Esophagus squamous epithelium (tissue), 5 donors: ENCODE data around the gene IQCE. TPM values are rescaled to one million over a fixed set of nuclear protein-coding genes. Genes with fewer than 3 reads are reported as not detected.
"Not testable (repeated sequence)": the region's sequence is repeated elsewhere in the genome, so short reads cannot be mapped to it uniquely, and the experiment has no call there.

Experiments used
- DNase-seq: peaks from one replicate; lab custom pipeline; 2025; lab: John Stamatoyannopoulos, UW
- H3K27ac ChIP-seq, 4 donors: fragments of 200-600 bp; sonication (generic); one replicate each; pipeline ENCODE4 v1.5.1; 2016 to 2019; ENCODE audit warnings: mild to moderate bottlenecking in 1 of 4
- H3K27me3 ChIP-seq, 4 donors: fragments of 200-600 bp; sonication (generic); 1 replicate in 3 of 4; 2 replicates in 1 of 4; pipeline versions ENCODE4 v1.5.1 to v1.6.0; 2017 to 2021; ENCODE audit warnings: antibody characterized with exemption in 1 of 4
- H3K36me3 ChIP-seq, 3 donors: fragments of 200-600 bp; sonication (generic); one replicate each; pipeline ENCODE4 v1.5.1; 2016 to 2019
- H3K4me1 ChIP-seq, 3 donors: fragments of 200-600 bp; sonication (generic); one replicate each; pipeline ENCODE4 v1.5.1; 2017 to 2019
- H3K4me3 ChIP-seq, 4 donors: fragments of 200-600 bp; sonication (generic); 1 replicate in 3 of 4; 2 replicates in 1 of 4; pipeline ENCODE4 v1.5.1; 2016 to 2019; ENCODE audit warnings: mild to moderate bottlenecking in 2 of 4, moderate library complexity in 1 of 4
- H3K9me3 ChIP-seq, 3 donors: fragments of 200-600 bp; sonication (generic); one replicate each; pipeline ENCODE4 v1.5.1; 2016 to 2019
- POLR2A ChIP-seq, 4 donors: fragments of 450-650 bp; IDR thresholded peaks; one replicate each; pipeline ENCODE4 v1.6.1; 2017; ENCODE audit warnings: antibody characterized with exemption in 4 of 4, mild to moderate bottlenecking in 4 of 4, moderate library complexity in 3 of 4
- WGBS, 2 donors: methylation state at CpG; one replicate each; pipeline ENCODE4 v1.1.5; 2018; 5-methylcytosine and 5-hydroxymethylcytosine counted together
- intact Hi-C: fragments of 100-400 bp; cut with DNase I; formaldehyde crosslinking; loops from one replicate; pipeline ENCODE4 v1.15.0; 2022
- total RNA-seq, 4 donors: library from RNA; depleted of rRNA; stranded (reverse); fragments of >200 nt; gene quantifications; one replicate each; pipeline ENCODE4 v1.1.0, GENCODE V29; 2016
- TF ChIP-seq, protein P1 (sequence below), 6 experiments: fragments of 450-650 bp in 4 of 6; fragments of 200-600 bp in 2 of 6; sonication (generic) in 2 of 6; IDR thresholded peaks; one replicate each; pipeline ENCODE4 v1.5.1; 2016 to 2019; ENCODE audit warnings: antibody characterized with exemption in 6 of 6, mild to moderate bottlenecking in 4 of 6, moderate library complexity in 4 of 6
- donor health status: DM: yes; HTN: yes; CAD: no.

The IQCE gene
- total RNA-seq, 4 donors from 2014 or later = 4.5 to 10.6 (median 6.3) TPM

DNA sequence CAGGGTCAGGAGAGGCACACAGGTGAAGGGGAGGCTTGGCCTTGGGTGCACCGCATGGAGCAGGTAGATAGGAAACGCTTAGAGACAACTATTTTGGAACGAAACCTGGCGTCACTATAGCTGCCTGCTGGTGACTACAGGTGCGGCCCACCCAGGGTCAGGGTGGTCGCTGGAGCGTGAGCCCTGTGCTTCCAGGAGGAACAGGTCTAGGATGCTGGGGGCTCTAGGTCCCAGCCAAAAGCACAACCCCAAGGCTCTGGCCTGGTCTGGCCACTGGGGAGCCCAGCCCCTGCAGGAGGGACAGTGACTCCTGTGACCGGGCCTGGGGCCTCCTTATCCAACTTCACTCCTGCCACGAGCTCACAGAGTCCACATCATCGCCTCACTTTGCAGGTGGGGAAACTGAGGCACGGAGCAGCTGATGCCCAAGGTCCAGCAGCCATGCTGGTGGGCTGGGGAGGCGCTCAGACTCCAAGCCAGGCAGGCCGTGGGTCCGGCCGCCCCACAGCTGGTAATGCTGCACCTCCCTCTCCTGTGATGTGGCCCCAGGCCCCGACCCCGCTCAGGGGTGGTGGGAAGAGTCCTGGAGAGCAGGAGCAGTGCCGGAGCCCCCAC, 30.2 kb upstream of the IQCE start:
- peaks cover 75 to 84% (median 76%) of the 10 kb centered on the region in 3 donors for H3K4me1 ChIP-seq
- peak overlapping the region in 1 of 4 donors; percentile 37 for H3K4me3 ChIP-seq
- no peaks in the 10 kb centered on the region for H3K9me3 ChIP-seq
- no peak for DNase-seq
- peaks cover 0 to 86% (median 3%) of the 10 kb centered on the region in 4 donors for H3K27me3 ChIP-seq
- TF ChIP-seq POLR2A (IDR thresholded peaks at IDR 0.05) = no peak
- TF ChIP-seq, protein P1, sequence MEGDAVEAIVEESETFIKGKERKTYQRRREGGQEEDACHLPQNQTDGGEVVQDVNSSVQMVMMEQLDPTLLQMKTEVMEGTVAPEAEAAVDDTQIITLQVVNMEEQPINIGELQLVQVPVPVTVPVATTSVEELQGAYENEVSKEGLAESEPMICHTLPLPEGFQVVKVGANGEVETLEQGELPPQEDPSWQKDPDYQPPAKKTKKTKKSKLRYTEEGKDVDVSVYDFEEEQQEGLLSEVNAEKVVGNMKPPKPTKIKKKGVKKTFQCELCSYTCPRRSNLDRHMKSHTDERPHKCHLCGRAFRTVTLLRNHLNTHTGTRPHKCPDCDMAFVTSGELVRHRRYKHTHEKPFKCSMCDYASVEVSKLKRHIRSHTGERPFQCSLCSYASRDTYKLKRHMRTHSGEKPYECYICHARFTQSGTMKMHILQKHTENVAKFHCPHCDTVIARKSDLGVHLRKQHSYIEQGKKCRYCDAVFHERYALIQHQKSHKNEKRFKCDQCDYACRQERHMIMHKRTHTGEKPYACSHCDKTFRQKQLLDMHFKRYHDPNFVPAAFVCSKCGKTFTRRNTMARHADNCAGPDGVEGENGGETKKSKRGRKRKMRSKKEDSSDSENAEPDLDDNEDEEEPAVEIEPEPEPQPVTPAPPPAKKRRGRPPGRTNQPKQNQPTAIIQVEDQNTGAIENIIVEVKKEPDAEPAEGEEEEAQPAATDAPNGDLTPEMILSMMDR (IDR thresholded peaks at IDR 0.05) = no peak
- 78 to 79% methylated on average over 4 to 9 of the region's 18 CpGs for WGBS, 2 donors
- H3K36me3 ChIP-seq = peaks cover 0 to 29% (median 6%) of the 10 kb centered on the region in 3 donors
- intact Hi-C loops = no loop called here
- peak overlapping the region; percentile 68 to 90 (median 80) for H3K27ac ChIP-seq

DNA sequence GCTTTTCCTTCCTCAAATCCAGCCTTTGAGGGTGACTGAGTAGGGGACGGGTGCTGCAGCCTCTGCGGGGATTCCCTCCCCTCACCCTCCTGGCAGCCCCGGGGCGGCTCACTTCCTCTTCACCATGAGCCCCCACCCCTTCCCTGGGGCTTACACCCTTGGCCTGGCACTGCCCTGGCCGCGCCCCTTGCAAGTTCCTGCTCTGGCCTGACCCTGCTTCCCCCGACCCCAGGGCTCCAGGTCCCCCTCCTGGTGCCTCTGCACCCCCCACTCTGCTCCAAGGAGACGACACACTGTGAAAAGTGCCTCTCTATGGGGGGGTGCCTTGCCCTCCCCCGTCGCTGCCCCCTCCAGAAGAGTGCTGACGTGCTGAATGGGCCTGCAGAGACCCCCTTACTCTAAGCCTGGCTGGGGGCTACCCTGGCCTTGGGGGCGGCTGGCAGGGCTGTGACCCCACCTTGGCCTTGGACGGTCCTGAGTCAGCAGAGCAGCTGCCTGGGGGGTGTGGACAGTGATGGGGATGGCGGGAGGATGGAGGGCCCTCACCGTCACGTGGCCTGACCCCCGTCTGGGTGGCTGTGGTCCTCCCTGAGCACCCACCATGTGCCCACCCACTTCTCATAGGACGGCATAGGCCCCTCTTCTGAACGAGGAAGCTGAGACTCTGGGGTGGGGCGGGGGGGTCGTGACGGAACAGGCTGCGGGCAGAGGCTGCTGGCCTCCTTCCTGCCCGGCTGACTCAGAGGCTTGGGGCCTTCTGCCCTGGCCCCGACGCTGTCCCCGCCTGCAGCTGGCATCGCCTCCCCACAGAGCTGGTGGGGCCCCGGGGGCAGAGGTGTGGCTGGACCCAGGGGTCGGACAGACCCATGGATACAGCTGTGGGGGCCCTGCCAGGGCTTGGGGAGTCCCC, 29.4 kb upstream of the IQCE start:
- Histone ChIP-seq H3K27me3 (peaks cover 0 to 83% (median 3%) of the 10 kb centered on the region in 4 donors), H3K9me3 (no peaks in the 10 kb centered on the region), H3K4me3 (peak overlapping the region in 1 of 4 donors; percentile 37), H3K4me1 (peaks cover 67 to 76% (median 68%) of the 10 kb centered on the region in 3 donors), H3K27ac (peak overlapping the region; percentile 68 to 90 (median 80)), H3K36me3 (peaks cover 0 to 29% (median 6%) of the 10 kb centered on the region in 3 donors)
- TF ChIP-seq, protein P1 (IDR thresholded peaks at IDR 0.05) = no peak
- no peak for TF ChIP-seq POLR2A (IDR thresholded peaks at IDR 0.05)
- DNase-seq = peak; percentile 67
- intact Hi-C loops = no loop called here
- WGBS, 2 donors = 23% methylated on average over 9 of the region's 30 CpGs; no CpG with 5 or more reads in 1 of the 2 donors

- Histone ChIP-seq H3K36me3 (peaks cover 0 to 23% (median 6%) of the 10 kb centered on the region in 3 donors), H3K9me3 (no peaks in the 10 kb centered on the region), H3K4me3 (peak overlapping the region in 1 of 4 donors; percentile 37), H3K27ac (peak overlapping the region; percentile 68 to 90 (median 80)), H3K4me1 (peaks cover 58 to 69% (median 59%) of the 10 kb centered on the region in 3 donors), H3K27me3 (peaks cover 0 to 74% (median 3%) of the 10 kb centered on the region in 4 donors)
- 9 to 37% methylated on average over 6 of the region's 16 CpGs for WGBS, 2 donors
- TF ChIP-seq, protein P1 (IDR thresholded peaks at IDR 0.05) = no peak
- TF ChIP-seq POLR2A (IDR thresholded peaks at IDR 0.05) = peak in 1 of 4 donors; percentile 7
- intact Hi-C loops = no loop called here
- no peak for DNase-seq
Measured at GRCh38 chr7:2530071-2530987, 28.4 kb upstream of the IQCE start.

- DNase-seq, intact Hi-C loops, H3K9me3 ChIP-seq, H3K4me3 ChIP-seq: not testable (repeated sequence)
- peaks cover 50 to 64% (median 52%) of the 10 kb centered on the region in 3 donors for H3K4me1 ChIP-seq
- H3K36me3 ChIP-seq = peaks cover 0 to 14% (median 6%) of the 10 kb centered on the region in 3 donors
- WGBS, 2 donors = 33% methylated on average over 10 of the region's 43 CpGs; no CpG with 5 or more reads in 1 of the 2 donors
- peak overlapping the region; percentile 68 to 90 (median 80) for H3K27ac ChIP-seq
- H3K27me3 ChIP-seq = peaks cover 0 to 67% (median 3%) of the 10 kb centered on the region in 4 donors
Measured at GRCh38 chr7:2530994-2531795, 27.6 kb upstream of the IQCE start.

- H3K27ac ChIP-seq, H3K9me3 ChIP-seq, DNase-seq, intact Hi-C loops, H3K4me3 ChIP-seq, H3K36me3 ChIP-seq: not testable (repeated sequence)
- Histone ChIP-seq H3K4me1 (peaks cover 44 to 58% (median 46%) of the 10 kb centered on the region in 3 donors), H3K27me3 (peaks cover 0 to 63% (median 3%) of the 10 kb centered on the region in 4 donors)
- WGBS, 2 donors = 23% methylated on average over 5 of the region's 17 CpGs; no CpG with 5 or more reads in 1 of the 2 donors
Measured at GRCh38 chr7:2531796-2532110, 27.0 kb upstream of the IQCE start.

DNA sequence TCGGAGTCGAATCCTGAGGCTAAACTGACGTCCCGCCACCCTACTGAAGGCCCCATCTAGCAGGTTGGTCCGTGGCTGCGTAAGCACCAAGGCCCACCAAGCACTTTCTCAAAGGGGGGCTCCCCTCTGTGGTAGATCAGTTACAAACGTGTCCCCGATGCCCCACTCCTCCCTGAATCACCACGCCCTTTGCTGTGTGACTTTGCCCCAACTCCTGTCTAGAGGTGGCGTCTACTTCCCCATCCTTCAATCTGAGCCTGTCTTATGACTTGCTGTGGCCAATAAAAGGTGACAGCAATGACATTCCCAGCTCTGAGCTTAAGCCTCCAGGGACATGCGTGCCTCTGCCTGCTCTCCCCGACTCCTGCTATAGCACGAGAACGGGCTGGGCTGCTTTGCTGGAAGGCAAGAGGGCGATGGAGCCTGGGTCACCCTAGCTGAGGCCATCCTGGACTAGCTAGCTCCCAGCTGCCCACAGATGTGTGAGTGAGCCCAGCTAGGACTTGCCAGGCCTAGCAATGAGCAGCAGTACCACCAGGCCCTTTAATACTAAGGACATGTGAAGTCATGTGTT, 26.5 kb upstream of the IQCE start:
- H3K27ac ChIP-seq = not testable (repeated sequence)
- 40 to 49% methylated on average over 3 to 4 of the region's 15 CpGs for WGBS, 2 donors
- H3K4me1 ChIP-seq = peaks cover 39 to 53% (median 41%) of the 10 kb centered on the region in 3 donors

DNA sequence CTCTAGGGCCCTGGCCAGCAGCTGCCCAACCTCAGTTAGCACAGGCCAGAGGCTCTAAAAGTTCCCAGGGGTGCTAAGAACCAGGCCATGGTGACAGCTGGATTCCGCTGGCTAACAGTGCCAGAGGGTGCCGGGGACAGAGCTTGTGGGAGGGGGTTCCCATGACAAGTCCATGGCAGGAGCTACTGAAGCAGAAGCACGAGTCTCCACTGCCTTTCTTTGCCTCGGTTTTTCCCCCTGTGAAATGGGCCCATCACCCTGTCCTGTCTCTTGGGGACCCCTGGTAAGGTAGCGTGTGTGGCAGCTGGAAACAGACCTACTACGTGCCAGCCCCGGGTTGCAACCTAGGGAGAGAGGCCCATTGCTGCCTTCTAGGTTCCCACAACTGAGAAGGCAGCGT, 26.0 kb upstream of the IQCE start:
- Histone ChIP-seq H3K27me3 (peaks cover 0 to 53% (median 3%) of the 10 kb centered on the region in 4 donors), H3K4me1 (peaks cover 35 to 48% (median 36%) of the 10 kb centered on the region in 3 donors)
- H3K4me3 ChIP-seq, intact Hi-C loops, H3K9me3 ChIP-seq, H3K27ac ChIP-seq, H3K36me3 ChIP-seq, DNase-seq: not testable (repeated sequence)
- WGBS, 2 donors = 85 to 88% methylated on average over 3 of the region's 8 CpGs

More for the DNA sequence above, 26.5 kb upstream of the IQCE start:
- DNase-seq, H3K36me3 ChIP-seq, H3K9me3 ChIP-seq, intact Hi-C loops, H3K4me3 ChIP-seq: not testable (repeated sequence)
- peaks cover 0 to 58% (median 3%) of the 10 kb centered on the region in 4 donors for H3K27me3 ChIP-seq
